Measurements from ENCODE around the gene EIF4EBP3.
A peak's percentile ranks its signal among the peaks of the same experiment; 100 is the strongest.

- TF ChIP-seq CTCF (IDR thresholded peaks at IDR 0.05 in 8 of 11, conservative IDR thresholded peaks at IDR 0.05 in 3 of 11) (peak; percentile 21 to 73 (median 55)), POLR2A (IDR thresholded peaks at IDR 0.05) (no peak)
These were observed 27.8 kb downstream of the EIF4EBP3 start for GRCh38 chr5:140575309-140575708.

Data from spleen (tissue), 7 donors.